H1 (cell line): ENCODE results near the gene FERMT1. TPM values are rescaled to one million over a fixed set of nuclear protein-coding genes. Genes with fewer than 3 reads are reported as not detected.

Experiments used
- SRF ChIP-seq: IDR thresholded peaks from 2 replicates; pipeline ENCODE4 v1.6.1; 2011; ENCODE audit warnings: mild to moderate bottlenecking, low read depth, low read length, moderate library complexity
- polyA plus RNA-seq, 7 experiments: library from polyadenylated mRNA; depleted of rRNA in 3 of 7; stranded (reverse) in 5 of 7; unstranded in 2 of 7; fragments of >200 nt in 5 of 7; fragments of 200-250 nt in 2 of 7; gene quantifications; 1 replicate in 5 of 7; 2 replicates in 1 of 7; 4 replicates in 1 of 7; pipeline versions ENCODE4 v1.2.1 to v1.2.3, GENCODE V29; 2011 to 2013; ENCODE audit warnings: missing spikeins in 2 of 7, mixed read lengths in 2 of 7
- total RNA-seq: library from RNA; stranded (reverse); fragmentation: NEBNext Ultra II Directional; extraction: Animal tissue kit (Norgen Biotek cat#: 25700); gene quantifications from 2 replicates; pipeline ENCODE4 v1.2.1, GENCODE V29; 2021

The FERMT1 gene
- total and polyA plus RNA-seq, 2 of the 8 experiments (the other 6 are each of a cell fraction or from before 2014, with no cell fraction given) = 4.2 to 17.8 TPM

- no peak for TF ChIP-seq SRF
Measured at GRCh38 chr20:6126846-6127245, 4.0 kb upstream of the FERMT1 start (continued).
